ENCODE measurements around the gene TRIM21. TPM values are rescaled to one million over a fixed set of nuclear protein-coding genes. Genes with fewer than 3 reads are reported as not detected.

TRIM21 gene
- 27.7 and 30.8 TPM in 2 replicates for total RNA-seq

DNA sequence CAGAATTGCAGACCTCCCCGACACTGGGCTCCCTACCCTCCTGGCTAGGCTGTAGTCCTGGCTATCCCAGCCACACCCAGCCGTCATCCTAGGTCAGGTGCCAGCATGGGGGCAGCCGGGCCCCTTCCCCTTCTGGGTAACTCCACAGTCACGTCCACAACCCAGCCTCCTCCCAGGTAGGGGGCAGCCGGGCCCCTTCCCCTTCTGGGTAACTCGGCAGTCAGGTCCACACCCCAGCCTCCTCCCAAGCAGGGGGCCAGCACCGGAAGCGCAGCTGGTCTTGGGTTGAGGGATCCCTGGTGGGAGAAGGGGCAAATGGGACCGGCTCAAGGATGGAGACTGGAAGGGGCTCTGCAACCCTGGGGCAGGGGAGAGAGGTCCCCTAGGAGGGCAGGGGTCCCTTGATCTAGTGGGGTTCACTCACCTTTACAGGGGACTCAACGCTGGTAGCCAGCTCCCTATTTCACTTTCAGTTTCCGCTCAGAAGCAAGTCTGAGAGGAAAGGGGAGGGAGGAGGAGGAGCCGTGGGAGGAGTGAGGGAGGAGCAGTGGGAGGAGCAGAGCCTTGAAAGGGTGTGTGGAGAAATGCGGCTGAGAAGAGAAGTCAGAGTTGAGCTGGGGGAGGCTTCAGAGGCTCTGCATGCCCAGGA, at the start of gene TRIM21:
Gene TRIM21 (minus strand): TSS at position 494 of the 649 bp plus-strand sequence. CDS start 3,293 bp downstream, outside the sequence.
- Mint-ChIP-seq H3K27me3 (peaks cover 8% of the 10 kb centered on the region), H3K9me3 (peaks cover 1% of the 10 kb centered on the region), H3K4me1 (peaks cover 32% of the 10 kb centered on the region), H3K27ac (peak within 1 kb of the TSS; percentile 90), H3K4me3 (peak within 1 kb of the TSS; percentile 95), H3K36me3 (ENCODE audit: low read depth) (peaks cover 36% of the 10 kb centered on the region)
- peak; percentile 74 for DNase-seq
- TF ChIP-seq, protein P1, sequence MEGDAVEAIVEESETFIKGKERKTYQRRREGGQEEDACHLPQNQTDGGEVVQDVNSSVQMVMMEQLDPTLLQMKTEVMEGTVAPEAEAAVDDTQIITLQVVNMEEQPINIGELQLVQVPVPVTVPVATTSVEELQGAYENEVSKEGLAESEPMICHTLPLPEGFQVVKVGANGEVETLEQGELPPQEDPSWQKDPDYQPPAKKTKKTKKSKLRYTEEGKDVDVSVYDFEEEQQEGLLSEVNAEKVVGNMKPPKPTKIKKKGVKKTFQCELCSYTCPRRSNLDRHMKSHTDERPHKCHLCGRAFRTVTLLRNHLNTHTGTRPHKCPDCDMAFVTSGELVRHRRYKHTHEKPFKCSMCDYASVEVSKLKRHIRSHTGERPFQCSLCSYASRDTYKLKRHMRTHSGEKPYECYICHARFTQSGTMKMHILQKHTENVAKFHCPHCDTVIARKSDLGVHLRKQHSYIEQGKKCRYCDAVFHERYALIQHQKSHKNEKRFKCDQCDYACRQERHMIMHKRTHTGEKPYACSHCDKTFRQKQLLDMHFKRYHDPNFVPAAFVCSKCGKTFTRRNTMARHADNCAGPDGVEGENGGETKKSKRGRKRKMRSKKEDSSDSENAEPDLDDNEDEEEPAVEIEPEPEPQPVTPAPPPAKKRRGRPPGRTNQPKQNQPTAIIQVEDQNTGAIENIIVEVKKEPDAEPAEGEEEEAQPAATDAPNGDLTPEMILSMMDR (IDR thresholded peaks at IDR 0.05), result no peak
- ChIA-PET POLR2A (interaction anchor here (0.6 kb wide), 1 partner anchor 1521 kb away, joined by 4 read pairs; no protein-coding TSS in a partner anchor), CTCF (no interaction called here)
- ATAC-seq (ENCODE audit: low read depth), result peak; percentile 99
- intact Hi-C loops (cut with micrococcal nuclease), result loop anchor here (1.0 kb wide), 1 partner anchor 215 kb away; the partner anchor contains the start of gene TRIM68

DNA sequence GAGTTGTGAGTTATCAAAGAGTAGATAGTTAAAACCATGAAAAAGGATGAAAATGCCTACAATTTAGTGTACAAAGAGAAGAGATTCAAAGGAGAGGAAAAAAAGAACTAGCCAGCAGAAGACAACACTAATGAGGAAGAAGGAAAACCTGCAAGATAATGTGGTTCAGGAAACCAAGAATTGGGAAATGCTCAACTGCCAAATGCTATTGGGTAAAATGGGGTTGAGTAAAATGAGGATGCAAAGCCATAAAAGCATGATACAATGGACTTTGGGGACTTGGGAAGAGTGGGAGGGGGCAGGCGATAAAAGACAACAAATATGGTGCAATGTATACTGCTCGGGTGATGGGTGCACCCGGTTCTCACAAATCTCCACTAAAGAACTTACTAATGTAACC, 48.0 kb upstream of the TRIM21 start:
- CTCF ChIA-PET, result no interaction called here

DNA sequence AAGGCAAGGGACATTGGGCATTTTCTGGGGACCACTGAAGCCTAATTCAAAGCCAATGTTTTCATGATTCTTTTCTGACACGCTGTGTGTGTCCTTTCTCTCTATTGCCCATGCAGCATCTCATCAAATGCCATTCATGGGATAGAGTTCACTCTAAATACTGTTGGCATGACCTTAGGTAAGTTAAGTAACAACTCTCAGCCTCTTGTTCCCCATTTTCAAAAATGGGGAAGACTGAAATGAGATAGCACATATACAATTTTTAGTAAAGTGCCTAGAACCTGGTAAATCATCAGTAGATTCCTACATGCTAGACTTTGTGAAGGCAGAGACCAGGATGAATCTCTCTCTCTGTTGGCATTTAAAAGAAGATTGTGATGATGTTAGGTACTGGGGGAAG, 42.9 kb upstream of the TRIM21 start:
- Mint-ChIP-seq H3K27me3 (peaks cover 9% of the 10 kb centered on the region), H3K4me3 (no peak overlapping the region), H3K27ac (no peak overlapping the region), H3K4me1 (no peaks in the 10 kb centered on the region), H3K9me3 (no peaks in the 10 kb centered on the region), H3K36me3 (ENCODE audit: low read depth) (no peaks in the 10 kb centered on the region)
- CTCF ChIA-PET, result no interaction called here
- DNase-seq (no peak), ATAC-seq (ENCODE audit: low read depth) (no peak)
- TF ChIP-seq, protein P1 (IDR thresholded peaks at IDR 0.05), result no peak
- POLR2A ChIA-PET, result no interaction called here
- intact Hi-C loops (cut with micrococcal nuclease), result loop anchor here (5.0 kb wide), 1 partner anchor 1071 kb away; the partner anchor contains the start of gene UBQLN3

More for the DNA sequence above, 48.0 kb upstream of the TRIM21 start:
- ATAC-seq (ENCODE audit: low read depth), result no peak
- H3K9me3 Mint-ChIP-seq, result no peaks in the 10 kb centered on the region
- H3K4me1 Mint-ChIP-seq, result no peaks in the 10 kb centered on the region
- no peak overlapping the region for H3K27ac Mint-ChIP-seq
- no peak overlapping the region for H3K4me3 Mint-ChIP-seq
- no peaks in the 10 kb centered on the region for H3K36me3 Mint-ChIP-seq (ENCODE audit: low read depth)
- H3K27me3 Mint-ChIP-seq, result peaks cover 3% of the 10 kb centered on the region
- POLR2A ChIA-PET, result no interaction called here
- DNase-seq, result no peak
- TF ChIP-seq, protein P1 (IDR thresholded peaks at IDR 0.05), result no peak
- intact Hi-C loops (cut with micrococcal nuclease), result no loop called here

DNA sequence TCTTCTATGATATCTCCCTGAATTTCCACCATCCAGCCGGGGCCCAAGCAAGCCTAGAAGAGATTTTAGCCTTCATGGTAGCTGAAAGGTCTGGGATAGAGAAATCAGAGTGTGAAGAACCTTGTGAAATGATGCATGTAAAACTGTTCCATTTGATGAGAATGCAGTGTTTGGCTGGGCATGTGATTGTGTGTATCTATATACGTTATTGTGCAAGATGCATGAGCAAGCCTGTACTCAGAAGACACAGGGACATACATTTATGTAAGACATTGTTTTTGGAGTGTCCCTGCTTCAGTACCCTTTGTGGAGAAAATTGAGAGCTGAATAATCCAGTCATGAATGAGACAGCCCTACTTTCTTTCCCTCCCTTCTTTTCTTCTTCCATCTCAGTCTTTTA, 40.4 kb upstream of the TRIM21 start:
- TF ChIP-seq, protein P1 (IDR thresholded peaks at IDR 0.05), result no peak
- ATAC-seq (ENCODE audit: low read depth) (no peak), DNase-seq (no peak)
- Mint-ChIP-seq H3K36me3 (ENCODE audit: low read depth) (no peaks in the 10 kb centered on the region), H3K27ac (no peak overlapping the region), H3K4me3 (no peak overlapping the region), H3K27me3 (peaks cover 13% of the 10 kb centered on the region), H3K4me1 (no peaks in the 10 kb centered on the region), H3K9me3 (no peaks in the 10 kb centered on the region)
- CTCF ChIA-PET, result no interaction called here
- POLR2A ChIA-PET, result no interaction called here
- intact Hi-C loops (cut with micrococcal nuclease), result no loop called here

DNA sequence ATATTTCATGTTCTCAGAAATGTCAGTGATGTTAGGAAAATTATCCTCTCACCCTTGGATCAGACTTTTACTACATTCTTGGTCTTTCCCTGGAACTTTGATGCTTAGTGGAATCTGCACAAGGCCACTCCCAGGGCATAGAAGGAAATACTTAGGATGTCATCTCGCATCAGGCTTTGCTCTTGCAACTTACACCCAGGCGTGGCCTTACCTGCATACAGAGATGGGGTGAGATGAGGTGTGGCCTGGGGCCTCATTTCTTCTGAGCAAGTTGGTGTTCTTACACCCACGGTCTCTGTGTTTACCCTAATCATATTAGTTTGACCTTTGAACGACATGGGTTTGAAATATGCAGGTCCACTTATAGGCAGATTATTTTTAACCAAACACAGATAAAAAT, 36.5 kb upstream of the TRIM21 start:
- CTCF ChIA-PET, result no interaction called here

More for the DNA sequence above, 36.5 kb upstream of the TRIM21 start:
- DNase-seq, result no peak
- intact Hi-C loops (cut with micrococcal nuclease), result no loop called here
- Mint-ChIP-seq H3K27ac (no peak overlapping the region), H3K36me3 (ENCODE audit: low read depth) (no peaks in the 10 kb centered on the region), H3K27me3 (peaks cover 6% of the 10 kb centered on the region), H3K4me1 (no peaks in the 10 kb centered on the region), H3K9me3 (no peaks in the 10 kb centered on the region), H3K4me3 (no peak overlapping the region)
- no peak for ATAC-seq (ENCODE audit: low read depth)
- POLR2A ChIA-PET, result no interaction called here
- TF ChIP-seq, protein P1 (IDR thresholded peaks at IDR 0.05), result no peak
